ENCODE measurements around the gene CTXND1. TPM values are rescaled to one million over a fixed set of nuclear protein-coding genes. Genes with fewer than 3 reads are reported as not detected.

The CTXND1 gene
- total RNA-seq, 1 experiment from 2014 or later: not detected

GRCh38 chr15:80266745-80267144, 14.7 kb upstream of the CTXND1 start:
- Histone ChIP-seq H2BK20ac (ENCODE audit: low read depth, low read length, poor library complexity, severe bottlenecking) (no peak overlapping the region), H3K9ac (ENCODE audit: extremely low read depth, insufficient read length, low read length) (no peak overlapping the region), H4K91ac (ENCODE audit: insufficient read length, low read depth, low read length) (no peak overlapping the region), H2BK12ac (ENCODE audit: insufficient read length, low read depth, low read length) (no peak overlapping the region), H2BK5ac (ENCODE audit: insufficient read length, low read length) (no peak overlapping the region), H3K9me3 (ENCODE audit: control insufficient read depth, low read depth, low read length) (no peaks in the 10 kb centered on the region), H4K8ac (replicated peaks; ENCODE audit: insufficient read length, low read depth, low read length) (no peak overlapping the region), H3K4me1 (ENCODE audit: insufficient read depth, low read length) (no peaks in the 10 kb centered on the region), H3K14ac (ENCODE audit: insufficient read depth, low read length) (no peak overlapping the region; the same call in 1 of the 2 replicates), H3K23me2 (ENCODE audit: insufficient read length, low read depth, low read length, poor library complexity, severe bottlenecking) (no peaks in the 10 kb centered on the region), H3K18ac (ENCODE audit: insufficient read length, low read depth, low read length) (no peak overlapping the region), H3K56ac (ENCODE audit: insufficient read length, low read depth, low read length) (no peak overlapping the region), H2AK5ac (ENCODE audit: insufficient read length, low read length) (no peak overlapping the region), H2BK120ac (ENCODE audit: low read depth, low read length, poor library complexity, severe bottlenecking) (no peak overlapping the region), H4K5ac (ENCODE audit: insufficient read length, low read depth, low read length) (no peak overlapping the region), H3K79me1 (ENCODE audit: insufficient read depth, low read depth, low read length, poor library complexity, severe bottlenecking) (no peaks in the 10 kb centered on the region), H4K20me1 (ENCODE audit: control insufficient read depth, insufficient read depth, insufficient read length) (no peaks in the 10 kb centered on the region), H2BK15ac (ENCODE audit: low read depth, low read length) (no peak overlapping the region), H3K4me2 (ENCODE audit: insufficient read depth, insufficient read length, low read length) (no peak overlapping the region), H3K27me3 (ENCODE audit: insufficient read depth, low read length) (peaks cover 3% of the 10 kb centered on the region; the same call in 1 of the 2 replicates), H3K4ac (ENCODE audit: low read depth, low read length) (no peak overlapping the region), H3K23ac (ENCODE audit: insufficient read length, low read depth, low read length) (no peak overlapping the region), H3K27ac (ENCODE audit: insufficient read length, low read depth, low read length) (no peak overlapping the region), H2AFZ (ENCODE audit: low read length) (no peak overlapping the region), H3K79me2 (ENCODE audit: insufficient read depth, low read length) (no peaks in the 10 kb centered on the region), H3T11ph (ENCODE audit: low read length) (no peak overlapping the region)
- Mint-ChIP-seq H3K4me1 (no peaks in the 10 kb centered on the region), H3K36me3 (ENCODE audit: insufficient read depth in 1 of 3, low read depth in 3 of 3) (no peaks in the 10 kb centered on the region), H3K9me3 (no peaks in the 10 kb centered on the region), H3K27ac (no peak overlapping the region), H3K27me3 (ENCODE audit: low read depth) (peaks cover 72% of the 10 kb centered on the region), H3K4me3 (no peak overlapping the region)
- no CpG with 5 or more reads among the region's 4 CpGs for WGBS (ENCODE audit: extremely low coverage, insufficient read length, low lambda C conversion rate)
- TF ChIP-seq, protein P1, sequence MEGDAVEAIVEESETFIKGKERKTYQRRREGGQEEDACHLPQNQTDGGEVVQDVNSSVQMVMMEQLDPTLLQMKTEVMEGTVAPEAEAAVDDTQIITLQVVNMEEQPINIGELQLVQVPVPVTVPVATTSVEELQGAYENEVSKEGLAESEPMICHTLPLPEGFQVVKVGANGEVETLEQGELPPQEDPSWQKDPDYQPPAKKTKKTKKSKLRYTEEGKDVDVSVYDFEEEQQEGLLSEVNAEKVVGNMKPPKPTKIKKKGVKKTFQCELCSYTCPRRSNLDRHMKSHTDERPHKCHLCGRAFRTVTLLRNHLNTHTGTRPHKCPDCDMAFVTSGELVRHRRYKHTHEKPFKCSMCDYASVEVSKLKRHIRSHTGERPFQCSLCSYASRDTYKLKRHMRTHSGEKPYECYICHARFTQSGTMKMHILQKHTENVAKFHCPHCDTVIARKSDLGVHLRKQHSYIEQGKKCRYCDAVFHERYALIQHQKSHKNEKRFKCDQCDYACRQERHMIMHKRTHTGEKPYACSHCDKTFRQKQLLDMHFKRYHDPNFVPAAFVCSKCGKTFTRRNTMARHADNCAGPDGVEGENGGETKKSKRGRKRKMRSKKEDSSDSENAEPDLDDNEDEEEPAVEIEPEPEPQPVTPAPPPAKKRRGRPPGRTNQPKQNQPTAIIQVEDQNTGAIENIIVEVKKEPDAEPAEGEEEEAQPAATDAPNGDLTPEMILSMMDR (conservative IDR thresholded peaks at IDR 0.05): no peak
- DNase-seq: no peak
